GM10847 (cell line): ENCODE data around the gene HK3.

Experiments used
- POLR2A ChIP-seq: IDR thresholded peaks from 2 replicates; pipeline ENCODE4 v1.6.1; 2011; ENCODE audit not compliant: insufficient read length; ENCODE audit errors: extremely low read depth

The HK3 gene

DNA sequence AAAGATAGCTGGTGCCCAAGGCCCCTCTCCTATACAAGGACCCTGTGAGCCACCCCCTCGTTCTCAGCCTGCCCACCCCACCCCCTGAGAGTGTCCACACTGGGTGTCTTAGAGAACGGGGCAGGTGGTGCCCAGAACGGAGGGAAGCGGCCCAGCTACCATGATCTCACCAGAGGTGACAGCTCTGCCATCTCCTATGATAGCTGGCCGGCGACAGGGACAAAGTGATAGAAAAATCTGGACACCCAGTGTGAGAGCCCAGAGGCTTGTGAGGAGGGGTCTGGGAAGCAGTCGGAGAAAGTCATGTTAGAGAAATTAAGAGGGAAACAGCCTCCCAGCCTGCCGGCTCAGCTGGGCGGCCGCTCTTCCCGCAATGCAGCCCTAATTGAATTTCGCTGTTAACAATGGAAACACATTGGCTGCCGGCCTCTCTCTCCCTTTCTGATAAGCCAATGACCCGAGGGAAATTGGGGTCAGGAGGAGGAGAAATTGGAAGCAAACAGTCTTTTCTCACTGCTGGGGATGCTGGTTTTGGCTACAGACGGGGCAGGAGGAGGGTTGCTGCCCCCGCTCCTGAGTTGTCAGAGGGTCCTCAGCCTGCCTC lies 32.3 kb downstream of the HK3 start:
- no peak for TF ChIP-seq POLR2A

DNA sequence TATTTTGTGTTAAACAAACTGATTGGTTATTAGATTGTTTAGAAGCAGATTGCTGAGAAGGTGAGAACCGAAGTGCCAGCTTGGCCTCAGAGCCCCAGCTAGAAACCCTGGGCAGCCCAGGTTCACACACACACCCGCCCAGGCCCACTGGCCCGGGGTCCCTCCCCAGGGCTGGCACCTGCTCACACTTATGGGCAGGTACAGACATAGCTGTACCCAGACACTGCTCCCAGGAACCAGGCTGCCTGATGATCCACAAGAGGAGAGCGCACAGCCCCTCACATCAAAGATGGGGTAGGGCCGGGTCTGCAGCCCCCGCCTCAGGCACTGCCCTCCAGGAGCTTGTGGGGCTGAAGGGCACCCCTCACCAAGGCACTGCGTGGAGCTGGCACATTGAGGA lies 33.2 kb downstream of the HK3 start:
- no peak for TF ChIP-seq POLR2A

DNA sequence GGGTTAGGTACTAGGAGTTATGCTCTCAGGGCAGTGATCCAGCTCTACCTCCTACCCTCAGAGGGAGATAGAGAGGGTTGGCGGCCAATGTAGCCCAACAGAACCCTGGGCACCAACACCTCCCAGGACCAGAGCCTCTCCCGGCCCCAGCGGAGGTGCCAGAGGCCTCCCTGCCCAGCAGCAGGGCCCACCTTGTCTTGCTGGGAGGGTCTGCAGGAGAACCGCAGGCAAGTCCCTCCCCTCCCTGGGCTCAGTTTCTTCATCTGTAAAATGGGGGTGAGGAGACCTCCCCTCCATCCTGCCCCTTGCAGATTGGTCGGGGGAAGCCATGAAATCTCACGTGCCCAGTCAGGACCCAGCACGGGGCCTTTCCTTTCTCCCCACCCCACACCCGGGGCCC lies 34.4 kb downstream of the HK3 start:
- no peak for TF ChIP-seq POLR2A

DNA sequence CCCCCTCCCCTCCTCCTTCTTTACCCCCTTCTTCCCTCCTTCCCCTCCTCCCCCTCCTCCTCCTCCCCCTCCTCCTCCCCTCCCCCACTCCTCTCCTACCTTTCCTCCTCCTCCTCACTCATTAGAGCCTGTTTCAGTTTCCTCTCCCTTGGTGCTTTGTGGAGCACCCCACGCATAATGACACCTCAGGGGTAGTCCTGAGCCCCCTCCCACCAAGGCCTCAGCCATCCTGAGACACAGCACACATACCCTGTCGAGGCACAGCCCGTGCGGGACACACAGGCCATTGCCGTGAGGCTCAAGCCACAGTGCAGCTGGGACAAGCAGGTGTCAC lies 35.4 kb downstream of the HK3 start:
- no peak for TF ChIP-seq POLR2A

DNA sequence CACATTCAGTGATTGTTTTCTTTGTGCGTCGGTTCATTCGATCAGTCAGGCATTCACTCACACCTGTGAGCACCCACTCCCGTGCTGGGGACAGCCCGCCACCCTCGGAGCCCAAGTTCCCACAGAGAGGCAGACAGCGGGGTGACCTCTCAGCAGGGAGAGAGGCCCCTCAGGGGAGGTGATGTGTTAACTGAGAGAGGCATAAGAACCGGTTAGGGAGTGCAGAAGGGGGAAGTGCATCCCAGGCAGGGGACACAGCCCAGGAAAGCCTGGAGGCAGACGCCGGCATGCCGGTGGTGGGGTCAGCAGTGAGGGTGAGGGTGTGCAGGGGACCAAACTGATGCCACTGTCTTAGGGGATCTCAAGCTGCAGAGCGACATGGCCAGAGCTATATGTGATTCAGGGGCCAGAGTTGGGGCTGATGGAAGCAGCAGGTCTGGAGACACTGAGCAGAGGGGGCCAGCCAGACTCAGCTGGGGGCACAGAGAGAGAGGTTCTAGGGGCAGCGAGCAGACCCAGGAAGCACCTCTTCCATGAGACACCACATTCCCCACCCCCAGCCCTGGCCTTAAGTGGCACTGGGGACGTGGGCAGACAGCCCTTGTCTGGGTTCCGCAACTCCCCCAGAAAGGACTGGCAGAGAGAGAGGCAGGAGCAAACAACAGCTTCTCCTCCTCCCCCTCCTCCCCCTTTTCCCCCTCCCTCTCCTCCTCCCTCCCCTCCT lies 35.9 kb downstream of the HK3 start:
- no peak for TF ChIP-seq POLR2A

DNA sequence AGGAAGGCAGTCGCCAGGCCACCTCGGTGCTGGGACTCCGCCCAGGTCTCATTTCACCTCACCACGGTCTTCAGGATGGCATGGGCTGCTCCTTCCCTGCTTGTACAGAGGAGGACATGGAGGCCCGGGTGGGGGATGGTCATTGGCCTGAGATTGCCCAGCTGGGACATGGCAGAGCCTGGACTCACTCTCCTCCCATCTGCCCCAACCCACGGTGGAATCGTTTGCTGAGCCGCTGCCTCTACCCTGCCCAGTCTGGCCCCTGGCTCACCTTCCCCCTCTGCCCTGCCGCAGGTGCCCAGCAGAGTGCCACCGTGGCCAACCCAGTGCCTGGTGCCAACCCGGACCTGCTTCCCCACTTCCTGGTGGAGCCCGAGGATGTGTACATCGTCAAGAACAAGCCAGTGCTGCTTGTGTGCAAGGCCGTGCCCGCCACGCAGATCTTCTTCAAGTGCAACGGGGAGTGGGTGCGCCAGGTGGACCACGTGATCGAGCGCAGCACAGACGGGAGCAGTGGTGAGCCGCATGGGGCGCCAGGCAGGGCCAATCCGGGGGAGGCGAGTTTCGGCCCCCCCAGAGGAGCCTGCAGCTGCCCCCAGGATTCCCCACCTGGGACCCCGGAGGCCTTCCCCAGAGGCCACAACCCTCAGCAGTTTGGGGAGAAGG lies 36.7 kb downstream of the HK3 start:
- no peak for TF ChIP-seq POLR2A

DNA sequence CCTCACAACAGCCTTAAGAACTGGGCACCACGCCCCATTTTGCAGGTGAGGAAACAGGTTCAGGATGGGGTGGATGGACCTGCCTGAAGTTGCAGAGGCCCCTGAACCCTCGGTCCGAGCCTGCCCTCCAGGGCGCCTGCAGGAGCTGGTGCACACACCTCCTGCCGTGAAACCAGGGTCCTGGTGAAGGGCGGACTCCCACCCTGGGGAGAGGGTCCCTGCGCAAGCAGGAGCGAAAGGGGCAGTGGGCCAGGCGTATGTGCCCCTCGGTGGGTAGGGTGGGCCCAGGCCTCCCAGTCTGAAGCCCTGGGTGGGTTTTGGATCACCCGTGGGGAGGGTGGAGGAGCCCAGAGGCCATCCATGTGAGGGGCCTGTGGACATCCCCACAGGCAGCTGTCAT lies 37.9 kb downstream of the HK3 start:
- TF ChIP-seq POLR2A, result no peak

DNA sequence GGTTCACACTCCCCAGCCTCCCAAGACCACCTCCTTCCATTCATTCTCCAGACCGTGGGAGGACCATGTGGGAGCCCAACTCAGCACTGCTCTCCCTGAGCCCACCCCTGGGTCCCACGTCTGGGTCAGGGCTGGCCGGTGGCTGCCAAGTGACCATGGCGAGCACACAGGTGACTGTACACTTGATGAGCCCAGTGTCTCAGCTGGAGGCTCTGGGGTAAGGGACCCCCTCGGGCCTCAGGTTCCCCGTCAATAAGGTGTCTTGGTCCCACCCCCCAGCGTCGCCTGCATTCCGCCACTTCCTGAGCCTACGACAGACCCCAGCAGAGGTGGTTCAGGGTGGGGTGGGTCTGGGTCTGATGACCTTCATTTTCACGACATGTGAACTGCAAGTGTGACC lies 38.8 kb downstream of the HK3 start:
- TF ChIP-seq POLR2A, result no peak

DNA sequence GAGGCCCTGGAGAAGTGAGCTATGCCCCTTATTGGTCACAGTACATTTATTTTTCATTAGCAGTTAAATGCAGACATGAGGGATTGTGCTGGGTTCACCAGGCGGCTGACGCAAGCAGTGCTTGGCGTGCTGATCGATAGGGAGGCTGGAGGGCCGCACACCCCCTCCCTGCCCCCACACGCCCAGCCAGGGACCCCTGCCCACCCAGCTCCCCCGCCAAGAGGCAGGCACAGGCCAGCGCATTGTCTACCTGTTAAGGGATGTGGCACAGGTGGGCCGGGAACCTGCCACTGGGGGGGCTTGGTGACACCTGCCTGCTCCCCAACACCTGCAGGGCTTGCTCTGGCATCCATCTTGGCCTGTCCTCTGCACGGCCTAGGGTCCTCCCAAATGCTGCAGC lies 39.2 kb downstream of the HK3 start:
- no peak for TF ChIP-seq POLR2A

DNA sequence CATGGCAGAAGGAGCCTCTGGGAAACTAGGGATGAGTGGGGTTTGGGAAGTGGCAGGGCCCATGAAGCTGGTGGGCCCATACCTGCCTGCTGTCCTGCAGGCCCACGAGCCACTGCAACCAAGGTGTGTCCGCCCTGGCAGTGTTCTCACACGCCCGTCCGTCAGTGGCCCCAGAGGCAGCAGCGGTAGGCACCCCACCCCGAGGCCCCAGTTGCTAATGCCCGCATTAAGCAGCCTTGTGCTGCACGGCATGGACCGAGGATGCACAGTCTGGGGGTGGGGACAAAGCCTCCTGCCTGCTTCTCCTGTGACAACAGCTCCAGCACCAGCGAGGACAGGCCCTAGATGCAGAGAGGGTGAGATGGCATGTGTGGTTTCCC lies 41.3 kb downstream of the HK3 start:
- no peak for TF ChIP-seq POLR2A

DNA sequence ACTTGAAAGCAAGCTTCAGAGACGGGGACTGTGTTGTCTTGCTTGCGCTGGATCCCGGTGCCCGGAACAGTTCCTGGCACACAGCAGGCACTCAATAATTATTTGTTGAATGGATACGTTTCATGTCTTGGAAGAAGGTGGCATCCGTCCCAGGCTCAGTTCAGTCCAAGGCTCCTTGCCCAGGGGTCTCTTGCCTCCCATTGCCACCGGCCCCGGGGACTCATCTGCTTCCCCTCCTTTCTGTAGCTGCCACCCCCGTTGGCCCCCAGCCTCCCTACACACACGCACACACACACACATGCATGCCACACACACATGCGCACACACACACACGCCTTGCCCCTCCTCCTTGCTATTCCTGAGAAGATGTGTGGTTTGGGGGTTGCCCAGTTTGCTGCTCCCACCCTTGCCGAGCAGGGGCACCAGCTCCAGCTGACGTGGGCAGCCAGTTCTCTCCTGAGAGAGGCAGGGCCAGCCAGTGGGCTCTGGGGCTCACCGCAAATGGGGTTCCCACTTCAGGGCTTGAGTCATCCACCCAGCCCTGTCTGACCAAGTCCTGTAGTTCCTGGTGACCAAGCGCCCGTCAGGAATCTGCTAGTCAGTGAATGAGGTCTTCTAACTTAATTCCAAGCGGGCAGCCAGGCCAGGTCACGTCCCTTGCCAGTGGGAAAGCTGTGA lies 41.8 kb downstream of the HK3 start:
- TF ChIP-seq POLR2A, result no peak

DNA sequence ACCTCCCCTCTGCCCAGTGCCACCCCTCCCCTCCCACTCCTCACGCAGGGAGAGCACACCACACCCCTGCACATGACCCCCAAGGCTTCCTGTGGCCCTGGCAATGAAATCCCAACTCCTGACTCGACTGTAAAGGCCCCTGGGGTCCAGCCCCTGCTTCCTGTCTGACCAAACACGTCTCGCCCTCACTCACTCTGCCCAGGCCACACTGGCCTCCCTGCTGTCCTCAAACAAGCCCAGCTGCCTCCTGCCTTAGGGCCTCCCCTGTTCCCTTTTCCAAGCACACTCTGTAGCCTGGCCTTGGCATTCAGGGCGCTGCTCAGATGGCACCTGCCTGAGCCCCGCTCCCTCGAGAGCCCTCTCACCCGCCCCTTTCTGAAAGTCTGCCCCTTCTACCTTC lies 42.4 kb downstream of the HK3 start:
- TF ChIP-seq POLR2A, result no peak

DNA sequence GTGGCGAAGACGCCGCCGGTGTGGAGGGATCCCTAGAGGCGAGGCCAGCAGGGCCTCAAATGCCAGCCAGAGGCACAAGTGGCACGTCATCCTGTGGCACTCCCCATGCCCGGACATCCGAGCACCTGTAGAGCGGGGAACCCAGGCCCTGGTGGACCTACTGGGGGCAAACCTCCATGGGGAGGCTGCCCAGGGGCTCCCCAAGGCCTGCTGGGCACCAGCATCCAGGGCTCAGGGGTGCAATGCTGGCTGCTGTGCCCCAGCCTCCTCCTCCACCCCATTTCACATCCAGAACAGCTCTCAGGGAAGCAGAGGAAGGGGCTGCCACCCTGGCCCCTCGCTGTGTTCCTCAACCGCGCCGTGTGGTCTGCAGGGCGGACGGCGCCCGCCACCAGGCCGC lies 43.5 kb downstream of the HK3 start:
- no peak for TF ChIP-seq POLR2A

DNA sequence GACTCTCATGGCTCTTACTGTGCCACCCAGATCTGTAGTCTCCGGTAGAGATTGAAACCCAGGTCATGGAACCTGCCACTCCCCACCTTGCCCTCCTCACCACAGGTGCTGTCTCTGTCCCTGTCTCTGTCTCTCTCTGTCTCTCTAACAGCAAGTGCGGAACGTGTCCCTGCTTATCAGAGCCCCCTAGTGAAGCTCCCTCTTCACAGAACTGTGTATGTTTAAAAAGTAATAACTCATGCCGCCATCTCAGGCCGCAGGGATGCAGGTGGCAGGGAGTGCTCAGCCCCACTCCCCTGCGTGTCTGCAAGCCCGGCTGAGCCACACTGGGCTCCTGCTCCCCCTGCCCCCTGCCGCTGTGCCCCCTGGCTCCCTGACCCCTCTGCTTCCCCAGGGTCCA lies 45.0 kb downstream of the HK3 start:
- no peak for TF ChIP-seq POLR2A

DNA sequence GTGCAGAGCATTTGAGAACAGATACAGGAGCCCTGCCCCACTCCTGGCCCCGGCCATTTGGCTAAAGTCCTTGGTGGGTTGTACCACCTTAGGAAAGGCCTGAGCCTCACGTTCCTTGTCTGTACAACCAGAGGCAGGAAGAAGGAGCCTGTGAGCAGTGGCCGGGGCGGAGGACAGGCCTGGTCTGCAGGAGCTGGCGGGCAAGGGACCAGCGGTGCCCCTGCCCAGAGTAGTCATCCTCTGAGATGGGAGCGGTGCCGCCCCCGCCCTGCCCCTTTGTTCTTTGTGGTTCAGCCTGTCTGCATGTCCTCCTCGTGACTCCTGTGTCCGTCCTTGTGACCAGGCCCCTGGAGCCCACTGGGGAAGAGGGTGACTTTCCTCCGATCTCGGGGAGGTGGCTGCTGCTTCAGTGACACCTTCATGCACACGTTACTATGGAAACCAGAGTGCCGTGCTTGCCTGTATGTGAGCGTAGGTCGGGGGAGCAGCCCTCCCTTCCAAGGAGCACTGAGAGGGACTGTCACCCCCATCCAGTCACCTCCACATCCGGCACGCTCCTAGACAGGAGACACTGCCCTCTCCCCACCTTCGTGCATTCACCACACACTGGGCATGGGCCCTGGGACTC lies 45.9 kb downstream of the HK3 start:
- TF ChIP-seq POLR2A, result no peak
